SU-DHL-6 (cell line): ENCODE data around the gene EXO5.
A peak's percentile ranks its signal among the peaks of the same experiment; 100 is the strongest.

Source experiments
- H2AFZ ChIP-seq: fragments of 200-600 bp; sonication (generic); 2 replicates; pipeline ENCODE4 v1.6.1; 2014; ENCODE audit warnings: low read depth, mild to moderate bottlenecking, moderate library complexity, mixed read lengths, antibody characterized with exemption, low read length; ENCODE audit not compliant: severe bottlenecking
- H3F3A ChIP-seq: fragments of 200-600 bp; shearing (Covaris generic); 2 replicates; pipeline ENCODE4 v1.6.0; 2016; ENCODE audit warnings: antibody characterized with exemption, mild to moderate bottlenecking; ENCODE audit not compliant: insufficient read depth
- H3K27ac ChIP-seq: fragments of 200-600 bp; sonication (generic); 2 replicates; pipeline ENCODE4 v1.5.1; 2016; ENCODE audit warnings: low read depth, mild to moderate bottlenecking, low read length, moderate library complexity, mixed read lengths
- H3K27me3 ChIP-seq: fragments of 200-600 bp; sonication (generic), shearing (Covaris generic); 2 replicates; pipeline ENCODE4 v1.6.0; 2014; ENCODE audit warnings: mild to moderate bottlenecking, low read length
- H3K36me3 ChIP-seq: fragments of 200-600 bp; sonication (generic); 2 replicates; pipeline ENCODE4 v1.6.1; 2014; ENCODE audit warnings: mild to moderate bottlenecking, low read length, mixed read lengths
- H3K4me2 ChIP-seq: fragments of 300-600, 200-600 bp; shearing (Covaris generic), sonication (generic); 2 replicates; pipeline ENCODE4 v1.6.0; 2014; ENCODE audit warnings: low read length, low read depth, mild to moderate bottlenecking; ENCODE audit not compliant: poor library complexity, severe bottlenecking
- H3K4me3 ChIP-seq: fragments of 200-600 bp; sonication (generic); 2 replicates; pipeline ENCODE4 v1.5.1; 2014; ENCODE audit warnings: antibody characterized with exemption, low read length, mild to moderate bottlenecking, mixed read lengths; ENCODE audit not compliant: insufficient read depth, poor library complexity, severe bottlenecking
- H3K79me2 ChIP-seq: fragments of 200-600 bp; sonication (generic); 2 replicates; pipeline ENCODE4 v1.6.1; 2014; ENCODE audit warnings: mild to moderate bottlenecking, low read length, moderate library complexity; ENCODE audit not compliant: insufficient read depth
- H3K9ac ChIP-seq: fragments of 200-600 bp; sonication (generic); 2 replicates; pipeline ENCODE4 v1.7.0; 2014; ENCODE audit warnings: mild to moderate bottlenecking, low read length
- H3K9me2 ChIP-seq: fragments of 200-600 bp; sonication (generic); replicated peaks from 2 replicates; pipeline ENCODE4 v1.6.1; 2014; ENCODE audit warnings: low read length; ENCODE audit not compliant: insufficient read depth
- H3K9me3 ChIP-seq: fragments of 200-600 bp; sonication (generic); 2 replicates; pipeline ENCODE4 v1.6.1; 2014; ENCODE audit warnings: low read length, mixed read lengths; ENCODE audit not compliant: insufficient read depth
- H4K20me1 ChIP-seq: fragments of 200-600 bp; sonication (generic); 2 replicates; pipeline ENCODE4 v1.6.1; 2014; ENCODE audit warnings: low read depth, mild to moderate bottlenecking, antibody characterized with exemption, low read length, moderate library complexity, mixed read lengths
- CTCF ChIP-seq: fragments of 200-600 bp; sonication (generic); IDR thresholded peaks from one replicate; pipeline ENCODE4 v1.5.1; 2017; ENCODE audit warnings: antibody characterized with exemption, mild to moderate bottlenecking, low read length, moderate library complexity; ENCODE audit not compliant: insufficient read depth, poor library complexity, severe bottlenecking
- EZH2phosphoT487 ChIP-seq: fragments of 200-600 bp; sonication (generic), shearing (Covaris generic); conservative IDR thresholded peaks from 2 replicates; pipeline ENCODE4 v1.6.1; 2018; ENCODE audit warnings: mild to moderate bottlenecking, antibody characterized with exemption, low read length, moderate library complexity, mixed read lengths

Gene EXO5

GRCh38 chr1:40475268-40475667, 33.3 kb upstream of the EXO5 start:
- no peaks in the 10 kb centered on the region; the same call in 1 of the 2 replicates for H3K79me2 ChIP-seq
- H3K36me3 ChIP-seq: no peaks in the 10 kb centered on the region
- H3K4me2 ChIP-seq: no peak overlapping the region
- H4K20me1 ChIP-seq: no peaks in the 10 kb centered on the region
- no peak overlapping the region for H3K9ac ChIP-seq
- no peak overlapping the region for H2AFZ ChIP-seq
- H3F3A ChIP-seq: peaks cover 18% of the 10 kb centered on the region; the same call in 1 of the 2 replicates
- no peak overlapping the region for H3K27ac ChIP-seq
- TF ChIP-seq CTCF (no peak), EZH2phosphoT487 (no peak)
- no peaks in the 10 kb centered on the region for H3K9me2 ChIP-seq
- H3K27me3 ChIP-seq: no peaks in the 10 kb centered on the region
- H3K4me3 ChIP-seq: no peak overlapping the region
- peaks cover 15% of the 10 kb centered on the region for H3K9me3 ChIP-seq

DNA sequence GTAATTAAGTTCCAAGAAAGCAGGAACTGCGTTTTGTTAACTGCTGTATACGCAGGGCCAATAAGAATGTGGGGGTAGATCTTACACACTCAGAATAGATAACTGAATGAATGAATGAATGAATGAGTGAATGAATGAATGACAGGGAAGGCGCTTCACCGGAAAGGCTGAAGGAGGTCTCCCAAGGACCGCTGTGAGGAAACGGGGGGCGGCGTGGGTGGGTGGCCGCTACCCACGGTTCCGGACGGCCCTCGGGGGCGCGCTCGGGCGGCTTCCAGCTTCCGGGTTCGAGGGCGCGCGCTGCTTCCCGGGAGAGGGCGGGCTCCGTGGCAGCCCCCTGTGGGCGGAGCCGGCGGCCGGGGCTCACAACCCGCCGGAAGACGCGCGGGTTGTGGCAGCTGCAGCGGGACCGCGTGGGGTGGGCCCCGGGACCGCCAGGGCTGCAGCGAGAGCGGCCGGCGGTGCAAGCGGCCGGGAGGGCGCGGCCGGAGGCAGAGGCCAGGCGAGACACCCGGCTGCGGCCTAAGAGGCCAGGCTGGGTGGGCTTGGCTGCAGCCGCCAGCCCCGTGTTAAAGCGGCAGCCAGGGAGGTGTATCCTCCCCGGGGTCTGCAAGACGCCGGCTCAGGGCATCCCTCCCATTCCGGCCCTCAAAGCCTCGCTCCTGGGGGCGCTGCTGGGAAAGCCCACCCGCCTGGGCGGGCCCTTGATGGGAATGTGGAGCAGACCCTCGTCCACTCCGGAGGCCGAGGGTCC, 31.5 kb upstream of the EXO5 start, which contains the start of gene ZFP69:
ZFP69 (plus strand) TSS at position 367 of the 754 bp plus-strand sequence. CDS start 2,072 bp downstream, outside the sequence.
- Histone ChIP-seq H3K27ac (peak within 1 kb of the TSS; percentile 48), H2AFZ (peak within 1 kb of the TSS; percentile 83), H3K4me3 (peak within 1 kb of the TSS; percentile 62), H3K9me2 (no peaks in the 10 kb centered on the region), H3K36me3 (no peaks in the 10 kb centered on the region), H3K27me3 (no peaks in the 10 kb centered on the region), H3K9me3 (peaks cover 15% of the 10 kb centered on the region), H3K4me2 (peak within 1 kb of the TSS; percentile 90), H3K9ac (peak within 1 kb of the TSS; percentile 75), H3K79me2 (no peaks in the 10 kb centered on the region; the same call in 1 of the 2 replicates), H4K20me1 (no peaks in the 10 kb centered on the region), H3F3A (peaks cover 18% of the 10 kb centered on the region; the same call in 1 of the 2 replicates)
- no peak for TF ChIP-seq CTCF
- TF ChIP-seq EZH2phosphoT487: no peak

GRCh38 chr1:40477678-40478053, 30.9 kb upstream of the EXO5 start:
- peak overlapping the region; percentile 39; the same call in 1 of the 2 replicates for H3K27ac ChIP-seq

More at GRCh38 chr1:40477678-40478053, 30.9 kb upstream of the EXO5 start:
- Histone ChIP-seq H2AFZ (peak overlapping the region; percentile 83), H3K9ac (peak overlapping the region; percentile 75), H3K9me3 (peaks cover 15% of the 10 kb centered on the region), H3K36me3 (no peaks in the 10 kb centered on the region), H3F3A (peaks cover 18% of the 10 kb centered on the region; the same call in 1 of the 2 replicates), H3K9me2 (no peaks in the 10 kb centered on the region), H4K20me1 (no peaks in the 10 kb centered on the region), H3K79me2 (no peaks in the 10 kb centered on the region; the same call in 1 of the 2 replicates), H3K4me2 (peak overlapping the region; percentile 90), H3K27me3 (no peaks in the 10 kb centered on the region), H3K4me3 (peak overlapping the region; percentile 62)
- TF ChIP-seq EZH2phosphoT487: no peak
- no peak for TF ChIP-seq CTCF
